HG03565 (cell line): ENCODE results near the gene MUC4.
"Not testable (repeated sequence)": the region's sequence is repeated elsewhere in the genome, so short reads cannot be mapped to it uniquely, and the experiment has no call there.

Experiments used
- ATAC-seq: cut with Tn5 transposase; IDR thresholded peaks from one replicate; pipeline ENCODE4 v1.9.1; 2021; ENCODE audit warnings: mild to moderate bottlenecking, moderate library complexity; ENCODE audit not compliant: unreplicated experiment

Gene MUC4

GRCh38 chr3:195835791-195836190 is 24.1 kb upstream of the MUC4 start:
- ATAC-seq: no peak

GRCh38 chr3:195834675-195835583 is 23.2 kb upstream of the MUC4 start:
- ATAC-seq: no peak

GRCh38 chr3:195829897-195830254 is 18.1 kb upstream of the MUC4 start:
- ATAC-seq: no peak

- ATAC-seq: no peak
Observed at GRCh38 chr3:195828762-195829161, 17.0 kb upstream of the MUC4 start.

GRCh38 chr3:195825857-195826804 is 14.4 kb upstream of the MUC4 start:
- ATAC-seq: no peak

GRCh38 chr3:195825191-195825588 is 13.5 kb upstream of the MUC4 start:
- ATAC-seq: no peak

- not testable (repeated sequence) for ATAC-seq
Observed at GRCh38 chr3:195824425-195825190, 12.9 kb upstream of the MUC4 start.

GRCh38 chr3:195823999-195824398 is 12.3 kb upstream of the MUC4 start:
- ATAC-seq: no peak

- no peak for ATAC-seq
Observed at GRCh38 chr3:195823280-195823679, 11.6 kb upstream of the MUC4 start.

GRCh38 chr3:195822131-195822696 is 10.5 kb upstream of the MUC4 start:
- no peak for ATAC-seq

- ATAC-seq: no peak
Observed at GRCh38 chr3:195821403-195822130, 9.8 kb upstream of the MUC4 start.

GRCh38 chr3:195820901-195821300 is 9.2 kb upstream of the MUC4 start:
- no peak for ATAC-seq

GRCh38 chr3:195820186-195820585 is 8.5 kb upstream of the MUC4 start:
- ATAC-seq: no peak

GRCh38 chr3:195818301-195818700 is 6.6 kb upstream of the MUC4 start:
- no peak for ATAC-seq

- no peak for ATAC-seq
Observed at GRCh38 chr3:195817578-195818135, 5.9 kb upstream of the MUC4 start.

- ATAC-seq: not testable (repeated sequence)
Observed at GRCh38 chr3:195816276-195816913, 4.7 kb upstream of the MUC4 start.

GRCh38 chr3:195815169-195815771 is 3.5 kb upstream of the MUC4 start:
- ATAC-seq: no peak

- ATAC-seq: no peak
Observed at GRCh38 chr3:195813916-195814640, 2.3 kb upstream of the MUC4 start.
